Natural killer cell (primary cell): ENCODE results near the gene AVPR2. TPM values are rescaled to one million over a fixed set of nuclear protein-coding genes. Genes with fewer than 3 reads are reported as not detected.
A peak's percentile ranks its signal among the peaks of the same experiment; 100 is the strongest.

ENCODE experiments used
- ATAC-seq, 3 donors: fragments of 150-1000 bp in 2 of 3; fragments of 200-7000 bp in 1 of 3; cut with Tn5 transposase; 1 replicate in 1 of 3; 2 replicates in 2 of 3; pipeline ENCODE4 v1.10.0; 2021; ENCODE audit warnings: mild to moderate bottlenecking in 2 of 3, moderate library complexity in 2 of 3
- DNase-seq, 2 donors: peaks; one replicate each; pipeline versions ENCODE4 v3.0.0 to v3.0.0-alpha.2; 2013 to 2021; ENCODE audit warnings: mixed read lengths in 1 of 2
- H3K27ac ChIP-seq: one replicate; pipeline ENCODE4 v1.5.1; 2013; ENCODE audit warnings: mild to moderate bottlenecking, low read length
- H3K27me3 ChIP-seq: one replicate; pipeline ENCODE4 v1.6.1; 2013; ENCODE audit warnings: low read length; ENCODE audit not compliant: control insufficient read depth, insufficient read depth
- H3K36me3 ChIP-seq: one replicate; pipeline ENCODE4 v1.6.1; 2013; ENCODE audit warnings: low read length; ENCODE audit not compliant: control insufficient read depth, insufficient read depth
- H3K4me1 ChIP-seq: one replicate; pipeline ENCODE4 v1.6.1; 2013; ENCODE audit warnings: low read length; ENCODE audit not compliant: control insufficient read depth, insufficient read depth
- H3K4me3 ChIP-seq: one replicate; pipeline ENCODE4 v1.5.1; 2013; ENCODE audit warnings: low read length
- H3K9me3 ChIP-seq: one replicate; pipeline ENCODE4 v1.6.1; 2013; ENCODE audit warnings: low read length; ENCODE audit not compliant: control insufficient read depth, insufficient read depth
- H3K27ac Mint-ChIP-seq, 2 donors: one replicate each; pipeline ENCODE4 v1.8.0; 2022; ENCODE audit warnings: mild to moderate bottlenecking in 2 of 2, mixed read lengths in 2 of 2, moderate library complexity in 1 of 2
- H3K27me3 Mint-ChIP-seq, 2 donors: one replicate each; pipeline ENCODE4 v1.8.0; 2022; ENCODE audit warnings: low read depth in 2 of 2, mixed read lengths in 2 of 2
- H3K36me3 Mint-ChIP-seq: one replicate; pipeline ENCODE4 v1.8.0; 2022; ENCODE audit warnings: mixed read lengths
- H3K4me1 Mint-ChIP-seq, 2 donors: one replicate each; pipeline ENCODE4 v1.8.0; 2022; ENCODE audit warnings: mixed read lengths in 2 of 2
- H3K4me3 Mint-ChIP-seq: one replicate; pipeline ENCODE4 v1.8.0; 2022; ENCODE audit warnings: mild to moderate bottlenecking, moderate library complexity, mixed read lengths
- H3K9me3 Mint-ChIP-seq, 2 donors: one replicate each; pipeline ENCODE4 v1.8.0; 2022; ENCODE audit warnings: mixed read lengths in 2 of 2
- CTCF ChIP-seq: fragments of 200-600 bp; IDR thresholded peaks from one replicate; pipeline ENCODE4 v1.8.0; 2022; ENCODE audit warnings: antibody characterized with exemption
- WGBS: methylation state at CpG from one replicate; pipeline ENCODE4 v1.1.7; 2013; ENCODE audit warnings: missing lambda C conversion rate; ENCODE audit not compliant: insufficient coverage; 5-methylcytosine and 5-hydroxymethylcytosine counted together
- intact Hi-C: fragments of 100-400 bp; cut with micrococcal nuclease; formaldehyde crosslinking; loops from one replicate; pipeline ENCODE4 v1.14.2; 2022
- total RNA-seq, 4 donors: library from RNA; stranded (reverse); fragments of 120-200 nt in 1 of 4; gene quantifications; one replicate each; pipeline versions ENCODE4 v1.2.3 to v1.2.4, GENCODE V29; 2013 to 2022

AVPR2 gene
- total RNA-seq, result not detected
- total RNA-seq (2013), result 0.09 TPM

- no peak within 1 kb of the TSS for H3K4me3 ChIP-seq
Measured at GRCh38 chrX:153903991-153904957, at the start of gene AVPR2. Gene AVPR2 (plus strand): TSS chrX:153904673. CDS start chrX:153905146, 473 bp downstream.

GRCh38 chrX:153854702-153855101 is 49.8 kb upstream of the AVPR2 start:
- DNase-seq, result no peak
- H3K27me3 Mint-ChIP-seq, result peaks cover 11 to 14% of the 10 kb centered on the region in 2 donors
- H3K4me3 ChIP-seq, result no peak overlapping the region
- no peaks in the 10 kb centered on the region for H3K36me3 Mint-ChIP-seq
- H3K27ac ChIP-seq, result no peak overlapping the region
- WGBS, result 86% methylated on average over 9 of the region's 9 CpGs
- peaks cover 15% of the 10 kb centered on the region for H3K4me1 ChIP-seq
- no peak for TF ChIP-seq CTCF
- no peaks in the 10 kb centered on the region for H3K27me3 ChIP-seq
- intact Hi-C loops, result no loop called here
- peaks cover 5 to 15% of the 10 kb centered on the region in 2 donors for H3K4me1 Mint-ChIP-seq
- no peak for ATAC-seq
- H3K4me3 Mint-ChIP-seq, result no peak overlapping the region
- H3K36me3 ChIP-seq, result no peaks in the 10 kb centered on the region
- no peaks in the 10 kb centered on the region for H3K9me3 Mint-ChIP-seq
- no peaks in the 10 kb centered on the region for H3K9me3 ChIP-seq
- H3K27ac Mint-ChIP-seq, result no peak overlapping the region

More at GRCh38 chrX:153903991-153904957, at the start of gene AVPR2:
- WGBS, result 26% methylated on average over 21 of the region's 26 CpGs
- peak in 1 of 2 donors; percentile 45 for DNase-seq
- Mint-ChIP-seq H3K36me3 (no peaks in the 10 kb centered on the region), H3K9me3 (no peaks in the 10 kb centered on the region), H3K4me3 (peak within 1 kb of the TSS; percentile 62), H3K4me1 (peaks cover 31 to 62% of the 10 kb centered on the region in 2 donors), H3K27me3 (no peaks in the 10 kb centered on the region), H3K27ac (peak within 1 kb of the TSS; percentile 70 to 91)
- intact Hi-C loops, result no loop called here
- no peak for TF ChIP-seq CTCF
- Histone ChIP-seq H3K27me3 (no peaks in the 10 kb centered on the region), H3K36me3 (peaks cover 18% of the 10 kb centered on the region), H3K4me1 (peaks cover 73% of the 10 kb centered on the region), H3K9me3 (no peaks in the 10 kb centered on the region), H3K27ac (peak within 1 kb of the TSS; percentile 11)
- ATAC-seq, result peak in 1 of 3 donors; percentile 9

GRCh38 chrX:153857348-153857903 is 47.0 kb upstream of the AVPR2 start:
- no peak overlapping the region for H3K27ac Mint-ChIP-seq
- peaks cover 0 to 9% of the 10 kb centered on the region in 2 donors for H3K27me3 Mint-ChIP-seq
- Histone ChIP-seq H3K9me3 (no peaks in the 10 kb centered on the region), H3K36me3 (no peaks in the 10 kb centered on the region), H3K4me1 (peaks cover 15% of the 10 kb centered on the region), H3K4me3 (no peak overlapping the region), H3K27me3 (no peaks in the 10 kb centered on the region), H3K27ac (no peak overlapping the region)
- H3K36me3 Mint-ChIP-seq, result no peaks in the 10 kb centered on the region
- TF ChIP-seq CTCF, result no peak
- peaks cover 5 to 15% of the 10 kb centered on the region in 2 donors for H3K4me1 Mint-ChIP-seq
- H3K4me3 Mint-ChIP-seq, result no peak overlapping the region
- DNase-seq, result peak in 1 of 2 donors; percentile 18
- intact Hi-C loops, result no loop called here
- H3K9me3 Mint-ChIP-seq, result no peaks in the 10 kb centered on the region
- WGBS, result 55% methylated on average over 2 of the region's 2 CpGs
- no peak for ATAC-seq
